K562 (cell line): ENCODE measurements around the gene B3GALT6. TPM values are rescaled to one million over a fixed set of nuclear protein-coding genes. Genes with fewer than 3 reads are reported as not detected.

Experiments
- AFF4 ChIP-seq: sonication (generic); formaldehyde crosslinking; IDR thresholded peaks from 2 replicates; pipeline ENCODE4 v1.8.0; 2023; ENCODE audit warnings: mild to moderate bottlenecking, missing genetic modification reagents
- BDP1 ChIP-seq: IDR thresholded peaks from 3 replicates; pipeline ENCODE4 v1.6.1; 2011; ENCODE audit not compliant: insufficient read length, insufficient read depth
- CBX5 ChIP-seq: IDR thresholded peaks from 2 replicates; pipeline ENCODE4 v1.6.1; 2014; ENCODE audit warnings: low read depth, borderline replicate concordance
- CHD1 ChIP-seq: fragments of 200-600 bp; sonication (generic); IDR thresholded peaks from one replicate; pipeline ENCODE4 v1.6.1; 2012; ENCODE audit warnings: mild to moderate bottlenecking, moderate library complexity, low read length, inconsistent platforms
- ELF2 ChIP-seq: fragments of 250-450 bp; sonication (Bioruptor Pico); IDR thresholded peaks from 2 replicates; pipeline ENCODE4 v1.5.0; 2021; ENCODE audit warnings: mild to moderate bottlenecking
- FOXP1 ChIP-seq: sonication (generic); formaldehyde crosslinking; IDR thresholded peaks from 2 replicates; pipeline ENCODE4 v1.8.0; 2022; ENCODE audit warnings: mild to moderate bottlenecking, missing genetic modification reagents
- FOXP4 ChIP-seq: sonication (generic); formaldehyde crosslinking; IDR thresholded peaks from 2 replicates; pipeline ENCODE4 v1.8.0; 2022; ENCODE audit warnings: mild to moderate bottlenecking, missing genetic modification reagents, borderline replicate concordance
- KLF1 ChIP-seq: fragments of 450-650 bp; IDR thresholded peaks from 2 replicates; pipeline ENCODE4 v1.6.1; 2016; ENCODE audit warnings: missing genetic modification characterization, missing compliant biosample characterization
- NKRF ChIP-seq: fragments of 450-650 bp; IDR thresholded peaks from 2 replicates; pipeline ENCODE4 v1.6.1; 2016; ENCODE audit warnings: borderline replicate concordance
- RBM14 ChIP-seq: fragments of 200-400 bp; formaldehyde crosslinking; IDR thresholded peaks from 2 replicates; pipeline ENCODE4 v1.6.1; 2018; ENCODE audit warnings: low read depth, mild to moderate bottlenecking, low read length, moderate library complexity, borderline replicate concordance; ENCODE audit not compliant: insufficient read depth
- SAFB ChIP-seq: fragments of 200-400 bp; formaldehyde crosslinking; IDR thresholded peaks from 2 replicates; pipeline ENCODE4 v1.6.1; 2017; ENCODE audit warnings: low read depth, low read length, borderline replicate concordance
- SIN3B ChIP-seq: fragments of 450-650 bp; IDR thresholded peaks from 2 replicates; pipeline ENCODE4 v1.6.1; 2017; ENCODE audit warnings: low read depth, mild to moderate bottlenecking, moderate library complexity
- SMAD1 ChIP-seq: fragments of 150-350 bp; IDR thresholded peaks from 2 replicates; pipeline ENCODE4 v1.6.1; 2014; ENCODE audit warnings: low read length, low read depth; ENCODE audit not compliant: partially characterized antibody
- SMAD4 ChIP-seq: fragments of 250-450 bp; sonication (Bioruptor Pico); conservative IDR thresholded peaks from 2 replicates; pipeline ENCODE4 v1.8.0; 2021; ENCODE audit warnings: inconsistent platforms, mild to moderate bottlenecking, moderate library complexity
- SMARCA5 ChIP-seq: fragments of 450-650 bp; IDR thresholded peaks from 2 replicates; pipeline ENCODE4 v1.6.1; 2016
- SMC3 ChIP-seq: conservative IDR thresholded peaks from 2 replicates; pipeline ENCODE4 v1.6.1; 2011; ENCODE audit warnings: low read depth, low read length, improper control_type of control experiment; ENCODE audit not compliant: insufficient read depth
- STAT5B ChIP-seq: fragments of 250-450 bp; sonication (Bioruptor Pico); IDR thresholded peaks from 2 replicates; pipeline ENCODE4 v1.8.0; 2021; ENCODE audit warnings: mild to moderate bottlenecking, inconsistent platforms
- ZNF197 ChIP-seq: fragments of 200-800 bp; sonication (Bioruptor generic); IDR thresholded peaks from 2 replicates; pipeline ENCODE4 v1.6.1; 2016; ENCODE audit warnings: low read depth, missing genetic modification characterization, missing compliant biosample characterization
- ZNF384 ChIP-seq: IDR thresholded peaks from 2 replicates; pipeline ENCODE4 v1.6.1; 2012; ENCODE audit warnings: low read depth, low read length, improper control_type of control experiment
- ZNF511 ChIP-seq: sonication (generic); formaldehyde crosslinking; IDR thresholded peaks from 2 replicates; pipeline ENCODE4 v1.8.0; 2022; ENCODE audit warnings: mild to moderate bottlenecking, missing genetic modification reagents
- ZNF780A ChIP-seq: fragments of 250-450 bp; sonication (Bioruptor Pico); IDR thresholded peaks from 2 replicates; pipeline ENCODE4 v1.5.0; 2021; ENCODE audit warnings: mild to moderate bottlenecking
- polyA plus RNA-seq, 8 experiments: library from polyadenylated mRNA; depleted of rRNA in 4 of 8; stranded (reverse) in 5 of 8; unstranded in 3 of 8; fragments of >200 nt; fragmentation: Nextera tagmentation in 2 of 8; fragmentation: Illumina TruSeq in 1 of 8; extraction: Ambion mirVana in 2 of 8; extraction: Trizol in 1 of 8; gene quantifications; 2 replicates each; pipeline versions ENCODE4 v1.2.1 to v1.2.3, GENCODE V29; 2011 to 2014; ENCODE audit warnings: inconsistent platforms in 1 of 8, missing spikeins in 1 of 8
- total RNA-seq, 7 experiments: library from RNA; depleted of rRNA in 6 of 7; stranded (reverse); fragments of >200 nt in 6 of 7; fragmentation: Illumina TruSeq in 2 of 7; extraction: Trizol in 2 of 7; gene quantifications; 2 replicates each; pipeline versions ENCODE4 v1.2.1 to v1.2.3, GENCODE V29; 2011 to 2021; ENCODE audit warnings: low replicate concordance in 1 of 7

B3GALT6 gene
- total and polyA plus RNA-seq, 9 of the 15 experiments (the other 6 are each of a cell fraction or from before 2014, with no cell fraction given) = 0.68 to 29.8 (median 9.9) TPM

- TF ChIP-seq AFF4 (CRISPR knock-in tag) (no peak), SMC3 (no peak), KLF1 (0 out of 2 replicates have a peak, but pooled peaks have one; percentile 28), STAT5B (CRISPR knock-in tag) (no peak), ELF2 (CRISPR knock-in tag) (no peak), NKRF (no peak), ZNF384 (no peak), ZNF511 (peak; percentile 84), CBX5 (no peak), ZNF780A (no peak), ZNF197 (CRISPR knock-in tag) (no peak), SMARCA5 (no peak), SMAD4 (CRISPR knock-in tag) (peak; percentile 91), RBM14 (no peak), CHD1 (no peak), SAFB (no peak), FOXP4 (CRISPR knock-in tag) (no peak), SMAD1 (no peak), BDP1 (no peak), FOXP1 (CRISPR knock-in tag) (peak; percentile 92; the same call in 1 of the 2 replicates), SIN3B (no peak)
These were observed at the start of gene B3GALT6 (continued) for GRCh38 chr1:1232208-1232795.
